ENCODE data around the gene MFSD6.

MFSD6 gene

DNA sequence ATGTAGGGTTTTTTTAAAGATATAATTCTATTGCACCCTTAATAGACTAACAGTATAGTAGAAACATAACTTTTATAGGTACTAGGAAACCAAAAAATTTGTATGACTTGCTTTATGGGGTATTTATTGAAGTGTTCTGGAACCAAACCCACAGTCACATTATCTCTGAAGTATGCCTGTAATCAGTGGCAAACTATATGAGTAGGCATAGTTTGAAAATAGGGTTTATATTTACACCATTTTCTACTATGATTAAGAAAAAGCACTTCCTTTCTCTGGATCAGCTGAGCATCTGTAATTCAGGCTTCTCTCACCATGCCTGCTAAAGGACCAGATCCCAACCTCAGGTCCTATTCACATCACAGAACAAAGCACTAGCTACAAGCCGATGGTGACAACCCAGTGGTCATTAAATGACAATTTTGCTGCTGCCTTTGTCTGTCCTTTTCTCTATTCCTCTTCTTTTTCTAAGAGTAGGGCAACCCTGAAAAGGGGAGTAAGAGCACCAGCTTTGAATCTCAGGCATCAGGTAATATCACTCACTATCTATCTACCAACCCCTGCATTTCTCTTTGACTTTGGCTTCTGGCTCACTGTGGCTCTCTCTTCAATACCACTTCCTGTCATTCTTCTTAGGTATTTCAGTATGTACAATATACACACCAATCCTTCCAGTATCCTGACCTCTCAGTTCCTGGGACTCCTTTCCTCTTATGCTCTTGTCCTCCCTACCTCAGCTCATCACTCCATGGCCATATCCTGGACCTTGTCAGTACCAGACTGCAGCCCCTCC lies 112.0 kb downstream of the MFSD6 start:
- ChIA-PET POLR2A (no interaction called here), CTCF (no interaction called here)
- TF ChIP-seq, protein P1, sequence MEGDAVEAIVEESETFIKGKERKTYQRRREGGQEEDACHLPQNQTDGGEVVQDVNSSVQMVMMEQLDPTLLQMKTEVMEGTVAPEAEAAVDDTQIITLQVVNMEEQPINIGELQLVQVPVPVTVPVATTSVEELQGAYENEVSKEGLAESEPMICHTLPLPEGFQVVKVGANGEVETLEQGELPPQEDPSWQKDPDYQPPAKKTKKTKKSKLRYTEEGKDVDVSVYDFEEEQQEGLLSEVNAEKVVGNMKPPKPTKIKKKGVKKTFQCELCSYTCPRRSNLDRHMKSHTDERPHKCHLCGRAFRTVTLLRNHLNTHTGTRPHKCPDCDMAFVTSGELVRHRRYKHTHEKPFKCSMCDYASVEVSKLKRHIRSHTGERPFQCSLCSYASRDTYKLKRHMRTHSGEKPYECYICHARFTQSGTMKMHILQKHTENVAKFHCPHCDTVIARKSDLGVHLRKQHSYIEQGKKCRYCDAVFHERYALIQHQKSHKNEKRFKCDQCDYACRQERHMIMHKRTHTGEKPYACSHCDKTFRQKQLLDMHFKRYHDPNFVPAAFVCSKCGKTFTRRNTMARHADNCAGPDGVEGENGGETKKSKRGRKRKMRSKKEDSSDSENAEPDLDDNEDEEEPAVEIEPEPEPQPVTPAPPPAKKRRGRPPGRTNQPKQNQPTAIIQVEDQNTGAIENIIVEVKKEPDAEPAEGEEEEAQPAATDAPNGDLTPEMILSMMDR (IDR thresholded peaks at IDR 0.05; ENCODE audit: insufficient read depth, low read length, missing control alignments): no peak
- DNase-seq (ENCODE audit: low read depth, low spot score): no peak
- H3K4me3 ChIP-seq (ENCODE audit: low read depth, low read length): no peak overlapping the region

DNA sequence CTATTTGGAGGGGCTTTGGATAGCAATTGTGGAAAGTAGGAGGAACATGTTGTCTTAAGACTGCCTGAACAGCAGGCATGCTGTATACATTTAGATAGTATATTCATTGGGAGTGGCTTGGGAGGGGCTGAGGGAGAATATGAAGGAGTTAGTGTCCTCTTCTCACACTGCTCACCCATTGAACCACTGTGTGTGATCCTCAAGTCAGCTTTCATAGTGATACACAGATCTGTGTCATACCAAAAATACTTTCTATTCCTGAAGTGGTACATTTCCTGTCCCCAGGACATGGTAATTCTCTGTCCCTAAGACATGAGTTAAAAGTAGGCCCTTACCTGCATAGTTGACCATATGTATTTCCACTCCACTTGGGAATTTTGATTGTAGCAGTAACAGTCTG lies 116.8 kb downstream of the MFSD6 start:
- ChIA-PET CTCF (no interaction called here), POLR2A (no interaction called here)
- no peak overlapping the region for H3K4me3 ChIP-seq (ENCODE audit: low read depth, low read length)
- DNase-seq (ENCODE audit: low read depth, low spot score): no peak
- TF ChIP-seq, protein P1 (IDR thresholded peaks at IDR 0.05; ENCODE audit: insufficient read depth, low read length, missing control alignments): no peak

DNA sequence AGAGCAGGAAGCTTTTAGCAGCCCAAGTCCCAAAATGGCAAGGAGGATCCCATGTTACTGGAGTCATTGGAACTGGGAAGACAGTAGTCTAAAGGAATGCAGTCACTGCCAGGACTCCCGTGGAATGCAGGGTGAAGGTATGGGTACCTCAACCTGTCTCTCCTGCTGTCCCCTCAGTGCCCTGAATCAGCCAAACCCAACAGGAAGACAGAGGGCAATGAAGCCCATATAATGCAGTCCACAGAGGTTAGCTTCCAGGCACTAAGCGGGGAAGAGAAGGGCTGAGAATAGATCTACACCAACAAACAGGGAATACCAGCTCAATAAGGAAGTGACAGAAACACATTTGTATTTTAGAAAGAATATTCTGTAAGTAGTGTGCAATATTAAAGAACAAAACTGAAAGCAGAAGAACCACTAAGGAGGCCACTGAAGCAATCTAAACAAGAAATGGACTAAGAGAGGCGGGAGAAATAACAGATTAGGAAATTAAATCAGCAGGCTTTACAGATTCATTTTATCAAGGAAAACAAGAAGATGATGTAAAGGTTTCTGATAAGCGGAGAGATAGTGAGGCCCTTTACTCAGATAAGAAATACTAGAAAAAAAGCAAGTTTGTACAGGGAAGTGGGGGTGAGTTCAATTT lies 118.1 kb downstream of the MFSD6 start:
- no peak for DNase-seq (ENCODE audit: low read depth, low spot score)
- CTCF ChIA-PET: no interaction called here
- TF ChIP-seq, protein P1 (IDR thresholded peaks at IDR 0.05; ENCODE audit: insufficient read depth, low read length, missing control alignments): no peak
- no peak overlapping the region for H3K4me3 ChIP-seq (ENCODE audit: low read depth, low read length)
- POLR2A ChIA-PET: no interaction called here

DNA sequence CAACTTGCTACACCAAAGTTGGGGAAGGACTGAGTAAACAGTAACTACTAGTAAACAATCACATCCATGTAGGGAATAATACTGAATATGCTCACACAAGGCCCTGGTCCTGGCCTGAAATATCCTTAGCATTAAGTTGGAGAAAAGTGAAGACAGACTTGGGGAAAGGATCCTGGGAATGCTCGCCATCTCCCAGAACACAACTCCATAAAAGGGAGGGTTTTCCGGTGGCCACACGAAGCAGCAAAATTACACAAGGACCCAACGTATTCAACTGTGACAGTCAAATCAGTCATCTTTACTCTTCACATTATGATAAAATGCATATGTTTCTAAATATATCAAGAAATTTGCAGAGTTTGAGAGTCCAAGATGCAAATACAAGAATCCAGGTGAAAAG lies 119.1 kb downstream of the MFSD6 start:
- POLR2A ChIA-PET: no interaction called here
- H3K4me3 ChIP-seq (ENCODE audit: low read depth, low read length): no peak overlapping the region
- TF ChIP-seq, protein P1 (IDR thresholded peaks at IDR 0.05; ENCODE audit: insufficient read depth, low read length, missing control alignments): no peak
- DNase-seq (ENCODE audit: low read depth, low spot score): no peak
- CTCF ChIA-PET: no interaction called here

DNA sequence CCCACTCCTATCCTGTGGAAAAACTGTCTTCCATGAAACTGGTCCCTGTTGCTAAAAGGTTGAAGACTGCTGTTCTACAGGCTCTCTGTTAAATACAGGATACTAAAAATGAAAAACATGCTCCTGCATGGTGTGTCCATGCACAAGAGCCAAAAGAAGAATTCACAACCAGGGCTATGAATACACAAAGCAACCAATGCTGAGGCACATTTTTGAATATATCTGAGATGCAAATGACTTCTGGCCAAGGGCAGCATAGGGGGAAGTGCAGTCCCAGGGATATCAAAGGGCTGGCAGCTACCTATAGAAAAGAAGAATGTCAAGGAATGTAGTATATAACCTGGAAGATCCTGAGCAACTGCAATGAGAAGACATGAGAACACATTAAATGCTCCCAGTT lies 119.8 kb downstream of the MFSD6 start:
- ChIA-PET CTCF (no interaction called here), POLR2A (no interaction called here)
- no peak overlapping the region for H3K4me3 ChIP-seq (ENCODE audit: low read depth, low read length)
- TF ChIP-seq, protein P1 (IDR thresholded peaks at IDR 0.05; ENCODE audit: insufficient read depth, low read length, missing control alignments): no peak
- DNase-seq (ENCODE audit: low read depth, low spot score): no peak

DNA sequence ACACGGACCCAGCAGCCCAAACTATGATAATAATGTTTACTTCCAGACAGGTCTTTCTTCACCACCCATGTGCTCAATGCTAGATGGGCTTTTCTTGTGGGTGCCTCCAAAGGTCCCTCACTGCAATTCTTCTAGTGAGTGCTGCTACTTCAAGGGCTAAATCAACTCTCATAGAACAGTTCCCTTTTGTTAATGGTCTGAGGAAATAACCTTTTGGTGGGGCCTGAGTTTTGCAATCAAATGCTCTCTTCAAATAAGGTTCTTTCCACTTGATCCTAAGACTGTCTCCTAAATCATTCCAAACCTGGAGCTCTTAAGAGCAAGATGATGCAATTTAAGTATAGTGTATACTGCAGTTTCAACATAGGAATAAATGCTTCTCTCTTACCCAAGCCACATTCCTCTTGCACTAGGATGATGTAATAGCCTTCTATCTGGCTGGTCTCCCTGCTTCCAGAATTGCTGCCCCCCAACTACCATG lies 120.4 kb downstream of the MFSD6 start:
- no peak overlapping the region for H3K4me3 ChIP-seq (ENCODE audit: low read depth, low read length)
- DNase-seq (ENCODE audit: low read depth, low spot score): peak; percentile 47
- ChIA-PET POLR2A (no interaction called here), CTCF (no interaction called here)
- TF ChIP-seq, protein P1 (IDR thresholded peaks at IDR 0.05; ENCODE audit: insufficient read depth, low read length, missing control alignments): no peak

Data from AG04449 (cell line).